Lung (tissue), 12 donors: Measurements from ENCODE around the gene NCSTN. TPM values are rescaled to one million over a fixed set of nuclear protein-coding genes. Genes with fewer than 3 reads are reported as not detected.

Source experiments
- ATAC-seq: fragments of 200-7000 bp; cut with Tn5 transposase; one replicate; pipeline ENCODE4 v1.9.1; 2020; ENCODE audit warnings: moderate number of reproducible peaks; ENCODE audit not compliant: insufficient read depth, low FRiP score
- DNase-seq, 3 donors: peaks; one replicate each; pipeline ENCODE4 v3.0.0-alpha.2; 2013 to 2017
- H3K27ac ChIP-seq, 2 donors: one replicate each; pipeline ENCODE4 v1.5.1; 2013; ENCODE audit warnings: mild to moderate bottlenecking in 2 of 2, moderate library complexity in 2 of 2, control low read depth in 1 of 2, inconsistent platforms in 1 of 2, low read depth in 1 of 2, low read length in 1 of 2
- H3K27me3 ChIP-seq, 3 donors: one replicate each; pipeline ENCODE4 v1.5.1; 2013; ENCODE audit warnings: low read length in 2 of 3; ENCODE audit not compliant: control insufficient read depth in 3 of 3, insufficient read depth in 3 of 3
- H3K36me3 ChIP-seq, 4 donors: one replicate each; pipeline ENCODE4 v1.5.1; 2013; ENCODE audit warnings: low read length in 4 of 4, mild to moderate bottlenecking in 1 of 4, moderate library complexity in 1 of 4; ENCODE audit not compliant: control insufficient read depth in 4 of 4, insufficient read depth in 4 of 4
- H3K4me1 ChIP-seq, 5 donors: one replicate each; pipeline ENCODE4 v1.5.1; 2013; ENCODE audit warnings: low read length in 5 of 5, mild to moderate bottlenecking in 2 of 5, moderate library complexity in 1 of 5; ENCODE audit not compliant: control insufficient read depth in 5 of 5, insufficient read depth in 5 of 5
- H3K4me3 ChIP-seq: one replicate; pipeline ENCODE4 v1.5.1; 2013; ENCODE audit warnings: mild to moderate bottlenecking, control low read depth, moderate library complexity
- H3K9ac ChIP-seq, 2 donors: one replicate each; pipeline ENCODE4 v1.5.1; 2013; ENCODE audit warnings: low read length in 2 of 2, control low read depth in 1 of 2; ENCODE audit not compliant: insufficient read depth in 1 of 2
- H3K9me3 ChIP-seq, 4 donors: one replicate each; pipeline ENCODE4 v1.5.1; 2013; ENCODE audit warnings: low read length in 3 of 4, mild to moderate bottlenecking in 1 of 4, moderate library complexity in 1 of 4; ENCODE audit not compliant: control insufficient read depth in 4 of 4, insufficient read depth in 3 of 4
- CTCF ChIP-seq: IDR thresholded peaks from 2 replicates; pipeline ENCODE4 v1.5.1; 2012; ENCODE audit warnings: mild to moderate bottlenecking; ENCODE audit errors: control extremely low read depth, extremely low read depth
- WGBS, 2 donors: extraction: QIAGEN DNeasy Blood & Tissue Kit; methylation state at CpG; one replicate each; pipeline ENCODE4 v1.1.7; 2013; 5-methylcytosine and 5-hydroxymethylcytosine counted together
- polyA plus RNA-seq, 2 donors: library from polyadenylated mRNA; stranded (reverse); fragments of 200-250 nt; gene quantifications; one replicate each; pipeline ENCODE4 v1.2.1, GENCODE V29; 2013
- total RNA-seq, 2 donors: library from RNA; depleted of rRNA in 1 of 2; stranded (reverse); fragments of >200 nt in 1 of 2; gene quantifications; one replicate each; pipeline ENCODE4 v1.2.1, GENCODE V29; 2014 to 2021
- donor health status: control.
- donor health status: control.
- donor health status: Bipolar disorder and iron deficiency.
- donor health status: healthy.
- donor health status: DM: yes; HTN: yes; CAD: no.

Gene NCSTN
- total and polyA plus RNA-seq, 4 donors = 46.5 to 85.9 (median 77.8) TPM

DNA sequence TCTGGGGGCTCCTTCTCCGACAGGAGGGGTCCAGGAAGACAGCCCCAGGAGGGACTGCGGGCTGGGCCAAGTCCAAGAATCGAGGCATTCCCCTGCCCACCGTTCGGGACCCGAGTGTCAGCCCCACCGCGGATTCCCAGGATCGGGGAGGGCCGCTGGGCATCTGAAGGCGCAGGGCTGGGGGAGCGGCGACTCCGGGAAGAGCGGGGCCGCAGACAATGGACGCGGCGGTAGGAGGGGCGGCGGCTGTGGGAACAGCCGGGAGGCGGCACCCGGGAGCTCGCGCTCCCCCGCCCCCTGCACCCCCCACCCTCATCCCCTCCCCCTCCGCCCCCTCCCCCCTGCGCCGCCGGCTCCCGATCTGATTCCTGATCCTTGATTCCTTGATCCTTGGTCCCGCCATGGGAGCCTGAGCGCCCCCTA lies 57.1 kb downstream of the NCSTN start, which contains the start of gene VANGL2:
Gene VANGL2, plus strand, starts transcription at position 342 of the 423 bp plus-strand sequence. CDS start 15,274 bp downstream, outside the sequence.
- Histone ChIP-seq H3K4me3 (peak within 1 kb of the TSS; percentile 51), H3K9me3 (no peaks in the 10 kb centered on the region), H3K27me3 (no peaks in the 10 kb centered on the region), H3K9ac (peak within 1 kb of the TSS; percentile 88 to 90), H3K27ac (peak within 1 kb of the TSS in 1 of 2 donors; percentile 40), H3K36me3 (no peaks in the 10 kb centered on the region), H3K4me1 (peaks cover 3 to 25% (median 8%) of the 10 kb centered on the region in 5 donors)
- peak; percentile 84 for ATAC-seq
- TF ChIP-seq CTCF = no peak
- WGBS, 2 donors = 1 to 2% methylated on average over 19 to 31 of the region's 34 CpGs
- peak; percentile 90 to 94 (median 93) for DNase-seq

DNA sequence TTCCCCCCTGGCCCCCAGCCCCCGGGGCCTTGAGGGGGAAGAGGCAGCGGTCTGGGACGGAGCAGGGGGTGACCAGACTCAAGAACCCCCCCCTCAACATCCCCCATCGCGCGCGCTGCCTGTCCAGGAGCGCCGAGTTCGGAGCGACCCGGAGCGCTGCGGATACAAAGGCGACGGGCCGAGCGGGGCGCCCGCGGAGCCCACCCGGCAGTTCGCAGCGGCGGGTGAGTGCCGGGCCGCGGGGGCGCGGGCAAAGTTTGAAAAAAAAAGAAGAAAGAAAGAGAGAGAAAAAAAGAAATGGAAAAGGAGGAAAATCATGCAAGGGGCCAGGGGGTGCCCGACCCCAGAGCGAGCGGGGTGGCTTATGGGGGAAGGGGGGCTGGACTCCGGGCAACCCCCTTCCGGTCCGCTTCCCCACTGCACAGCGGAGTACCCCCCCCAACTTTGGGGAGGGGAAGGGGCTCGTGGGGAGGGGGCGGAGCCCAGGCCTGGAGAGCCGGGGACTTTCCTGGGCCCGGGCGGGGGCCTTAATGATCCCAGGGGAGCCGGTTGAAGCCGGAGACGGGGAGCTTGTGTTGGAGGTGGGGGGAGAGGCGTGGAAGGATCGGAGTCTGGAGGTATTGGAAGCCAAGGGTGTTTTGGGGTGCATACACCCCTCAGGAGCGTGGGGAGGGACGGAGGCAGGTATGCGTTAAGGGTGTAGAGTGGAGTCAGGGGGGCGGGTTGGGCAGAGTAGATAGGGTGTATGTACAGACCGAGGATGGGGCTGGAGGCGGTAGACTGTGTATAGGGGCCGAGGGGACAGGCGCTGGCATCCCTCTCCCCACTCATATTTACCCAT lies 57.7 kb downstream of the NCSTN start:
- TF ChIP-seq CTCF = no peak
- DNase-seq (peak; percentile 79 to 86 (median 81)), ATAC-seq (no peak)
- no peaks in the 10 kb centered on the region for H3K36me3 ChIP-seq
- H3K27me3 ChIP-seq = no peaks in the 10 kb centered on the region
- peak overlapping the region; percentile 77 to 80 for H3K9ac ChIP-seq
- H3K4me3 ChIP-seq = peak overlapping the region; percentile 51
- peaks cover 3 to 25% (median 8%) of the 10 kb centered on the region in 5 donors for H3K4me1 ChIP-seq
- H3K27ac ChIP-seq = peak overlapping the region in 1 of 2 donors; percentile 40
- no peaks in the 10 kb centered on the region for H3K9me3 ChIP-seq
- WGBS, 2 donors = 4 to 5% methylated on average over 54 to 55 of the region's 55 CpGs

- ATAC-seq = no peak
- no peak for TF ChIP-seq CTCF
- Histone ChIP-seq H3K27ac (no peak overlapping the region), H3K36me3 (no peaks in the 10 kb centered on the region), H3K9ac (peak overlapping the region; percentile 77 to 80), H3K4me3 (no peak overlapping the region), H3K4me1 (peaks cover 3 to 25% (median 8%) of the 10 kb centered on the region in 5 donors), H3K27me3 (no peaks in the 10 kb centered on the region), H3K9me3 (no peaks in the 10 kb centered on the region)
- DNase-seq = no peak
- 38 to 59% methylated on average over 7 of the region's 7 CpGs for WGBS, 2 donors
Measured at GRCh38 chr1:160401487-160401805, 58.3 kb downstream of the NCSTN start.
